Measurements from ENCODE around the gene TRMT11. TPM values are rescaled to one million over a fixed set of nuclear protein-coding genes. Genes with fewer than 3 reads are reported as not detected.

TRMT11 gene
- total RNA-seq, 1 experiment from 2014 or later = 28.3 TPM

DNA sequence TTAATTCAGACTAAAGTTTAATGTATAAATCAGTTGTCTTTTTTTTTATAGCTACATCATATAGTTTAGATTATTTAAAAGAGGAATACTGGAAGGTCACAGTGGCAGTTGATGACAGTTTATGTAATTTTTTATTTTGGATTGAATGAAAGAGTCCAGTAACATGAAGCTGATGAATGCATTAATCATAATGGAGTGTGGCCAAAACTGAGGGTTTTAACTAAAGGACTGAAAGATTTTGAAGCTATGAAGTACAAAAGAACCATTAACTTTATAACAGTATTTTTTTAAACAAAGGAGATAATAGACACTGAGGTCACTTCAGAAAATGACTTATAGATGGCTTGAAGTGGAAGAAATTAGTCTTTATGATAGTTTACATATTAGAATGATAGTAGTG lies 41.3 kb downstream of the TRMT11 start:
- no peak for DNase-seq (ENCODE audit: low read depth in 1 of 2, low spot score in 2 of 2)
- H3K4me3 ChIP-seq = no peak overlapping the region
- no peaks in the 10 kb centered on the region for H3K27me3 ChIP-seq (replicated peaks)
- H3K9me3 ChIP-seq (replicated peaks) = no peaks in the 10 kb centered on the region
- H3K4me1 ChIP-seq (replicated peaks) = no peaks in the 10 kb centered on the region
- no peak overlapping the region for H3K27ac ChIP-seq
- peaks cover 13% of the 10 kb centered on the region for H3K36me3 ChIP-seq

DNA sequence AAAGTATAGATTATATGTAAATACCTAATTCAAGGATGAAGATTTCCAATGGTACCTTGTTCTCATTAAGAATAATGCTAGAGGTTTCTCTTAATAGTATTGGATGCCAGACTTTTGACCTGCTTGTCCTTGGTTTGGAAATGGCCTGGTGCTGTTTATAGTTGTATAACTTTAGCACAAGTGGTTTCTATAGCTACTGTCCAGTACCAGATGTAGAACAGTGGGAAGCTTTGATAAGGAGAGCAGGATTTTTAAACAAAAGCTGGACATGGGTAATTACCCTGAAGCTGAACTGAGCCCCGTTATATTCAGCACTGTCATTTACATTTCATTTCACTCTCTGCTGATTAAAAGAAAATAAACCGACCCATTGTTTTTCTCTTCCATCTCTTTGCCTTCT lies 43.7 kb downstream of the TRMT11 start:
- no peak overlapping the region for H3K27ac ChIP-seq
- no peak for DNase-seq (ENCODE audit: low read depth in 1 of 2, low spot score in 2 of 2)
- no peak overlapping the region for H3K4me3 ChIP-seq

DNA sequence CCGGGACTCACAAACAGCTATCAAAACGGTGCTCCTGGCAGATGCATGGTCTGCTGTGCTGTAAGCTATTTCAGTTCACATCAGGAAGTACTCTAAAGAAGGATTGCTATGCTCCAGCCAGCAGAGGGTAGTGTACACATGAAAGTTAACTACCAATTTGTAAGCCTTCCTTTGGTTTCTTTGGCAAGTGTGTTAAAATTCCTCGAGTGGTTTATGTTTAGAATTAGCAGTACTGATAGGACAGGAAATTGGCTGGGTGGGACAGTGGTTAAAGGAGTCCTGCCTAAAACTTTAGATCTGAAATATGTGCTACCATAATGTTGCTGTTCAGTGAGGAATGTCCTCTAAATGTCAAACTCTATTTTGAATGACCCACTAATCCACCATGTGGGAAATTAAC lies 47.4 kb downstream of the TRMT11 start:
- DNase-seq (ENCODE audit: low read depth in 1 of 2, low spot score in 2 of 2) = peak in 1 of 2 experiments; percentile 54
- no peaks in the 10 kb centered on the region for H3K9me3 ChIP-seq (replicated peaks)
- peaks cover 3% of the 10 kb centered on the region; the same call in 1 of the 2 replicates for H3K36me3 ChIP-seq
- no peak overlapping the region for H3K27ac ChIP-seq
- no peaks in the 10 kb centered on the region for H3K27me3 ChIP-seq (replicated peaks)
- peaks cover 9% of the 10 kb centered on the region for H3K4me1 ChIP-seq (replicated peaks)
- H3K4me3 ChIP-seq = no peak overlapping the region

More for the DNA sequence above, 43.7 kb downstream of the TRMT11 start:
- Histone ChIP-seq H3K27me3 (replicated peaks) (no peaks in the 10 kb centered on the region), H3K4me1 (replicated peaks) (peaks cover 6% of the 10 kb centered on the region), H3K36me3 (peaks cover 6% of the 10 kb centered on the region; the same call in 1 of the 2 replicates), H3K9me3 (replicated peaks) (no peaks in the 10 kb centered on the region)

DNA sequence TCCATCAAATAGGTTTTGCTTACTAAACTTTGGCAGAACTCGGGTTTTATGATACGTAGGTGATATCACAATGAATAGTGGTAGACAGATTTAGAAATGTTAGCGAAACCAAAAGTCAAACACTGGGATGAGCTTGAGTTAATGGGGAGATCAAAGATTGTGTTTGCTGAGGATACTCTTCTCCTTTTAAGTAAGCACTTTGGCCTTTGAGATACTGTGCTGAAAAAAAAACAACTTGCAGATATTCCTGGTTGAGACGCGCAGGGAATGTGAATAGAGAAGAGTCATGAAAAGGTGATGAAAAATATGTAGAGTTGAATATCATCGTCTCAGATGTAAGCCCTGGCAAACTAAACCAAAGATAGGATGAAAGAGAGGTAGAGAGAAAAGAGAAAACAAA lies 48.3 kb downstream of the TRMT11 start:
- no peaks in the 10 kb centered on the region for H3K27me3 ChIP-seq (replicated peaks)
- H3K36me3 ChIP-seq = peaks cover 3% of the 10 kb centered on the region; the same call in 1 of the 2 replicates
- DNase-seq (ENCODE audit: low read depth in 1 of 2, low spot score in 2 of 2) = no peak
- H3K9me3 ChIP-seq (replicated peaks) = no peaks in the 10 kb centered on the region
- no peak overlapping the region for H3K27ac ChIP-seq
- H3K4me1 ChIP-seq (replicated peaks) = peaks cover 17% of the 10 kb centered on the region
- H3K4me3 ChIP-seq = no peak overlapping the region

DNA sequence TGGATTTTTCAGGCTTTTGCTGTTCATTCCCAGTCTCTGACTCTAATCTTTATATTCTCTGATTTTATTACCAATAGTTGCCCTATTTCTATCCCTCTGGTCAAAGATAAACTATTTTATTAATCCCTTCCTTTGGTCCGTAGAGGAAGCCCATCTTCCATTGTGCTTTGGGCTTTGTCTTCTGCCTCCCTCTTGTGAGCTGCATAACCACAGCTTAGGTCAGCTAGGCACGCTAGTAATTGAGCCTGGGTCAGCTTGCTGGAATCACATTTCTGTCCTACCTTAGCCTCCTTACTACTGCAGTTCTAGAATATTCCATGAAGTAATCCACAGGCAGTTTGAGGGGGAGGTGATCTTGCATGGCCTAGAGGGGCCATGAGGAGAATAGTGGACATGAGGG lies 49.4 kb downstream of the TRMT11 start:
- Histone ChIP-seq H3K36me3 (peaks cover 3% of the 10 kb centered on the region; the same call in 1 of the 2 replicates), H3K9me3 (replicated peaks) (no peaks in the 10 kb centered on the region), H3K27me3 (replicated peaks) (no peaks in the 10 kb centered on the region), H3K4me3 (no peak overlapping the region), H3K27ac (no peak overlapping the region), H3K4me1 (replicated peaks) (peaks cover 28% of the 10 kb centered on the region)
- no peak for DNase-seq (ENCODE audit: low read depth in 1 of 2, low spot score in 2 of 2)

DNA sequence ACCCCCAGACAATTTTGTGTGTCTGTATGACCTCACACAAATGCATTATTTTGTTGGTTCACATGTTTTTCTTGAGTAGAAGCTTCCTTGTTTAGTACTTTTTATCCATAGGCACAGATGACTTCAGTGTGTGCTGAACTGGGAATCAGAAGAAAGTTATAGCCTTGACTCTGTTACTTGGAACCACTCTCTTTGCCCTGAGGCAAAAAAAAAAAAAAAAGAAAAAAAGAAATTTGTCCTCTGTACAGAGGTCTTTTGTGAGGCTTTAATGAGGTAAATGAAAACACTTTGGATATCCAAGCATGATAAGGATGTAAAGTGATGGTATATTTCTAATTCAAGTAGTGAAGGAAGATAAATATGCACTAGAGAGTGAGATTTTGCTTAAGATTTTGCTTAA lies 51.9 kb downstream of the TRMT11 start:
- H3K27ac ChIP-seq = no peak overlapping the region
- H3K36me3 ChIP-seq = peaks cover 3% of the 10 kb centered on the region; the same call in 1 of the 2 replicates
- no peak overlapping the region for H3K4me3 ChIP-seq
- no peak for DNase-seq (ENCODE audit: low read depth in 1 of 2, low spot score in 2 of 2)
- peaks cover 47% of the 10 kb centered on the region for H3K4me1 ChIP-seq (replicated peaks)
- no peaks in the 10 kb centered on the region for H3K27me3 ChIP-seq (replicated peaks)
- H3K9me3 ChIP-seq (replicated peaks) = no peaks in the 10 kb centered on the region

DNA sequence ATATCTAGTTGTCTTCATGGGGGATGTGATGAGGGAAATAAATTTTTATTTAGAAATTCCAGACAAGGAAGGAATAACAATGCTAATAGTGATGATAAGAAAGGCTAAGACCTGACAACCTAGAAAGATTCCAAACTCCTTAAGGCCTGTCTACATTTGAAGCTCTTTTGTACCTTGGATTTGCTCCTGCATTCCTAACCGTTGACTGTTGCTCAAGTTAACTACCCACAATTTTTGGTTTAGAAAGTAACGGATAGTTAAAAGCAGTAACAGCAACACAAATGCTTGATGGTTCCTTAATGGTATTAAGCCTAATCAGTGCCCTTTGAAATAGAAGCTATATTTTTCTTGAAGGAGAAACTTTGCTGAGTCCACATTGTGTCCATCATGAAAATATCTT lies 52.9 kb downstream of the TRMT11 start:
- H3K36me3 ChIP-seq = peaks cover 4% of the 10 kb centered on the region; the same call in 1 of the 2 replicates
- peak in 1 of 2 experiments; percentile 51 for DNase-seq (ENCODE audit: low read depth in 1 of 2, low spot score in 2 of 2)
- H3K4me1 ChIP-seq (replicated peaks) = peaks cover 41% of the 10 kb centered on the region
- H3K9me3 ChIP-seq (replicated peaks) = no peaks in the 10 kb centered on the region
- peak overlapping the region; percentile 54 for H3K27ac ChIP-seq
- H3K27me3 ChIP-seq (replicated peaks) = no peaks in the 10 kb centered on the region
- no peak overlapping the region for H3K4me3 ChIP-seq

DNA sequence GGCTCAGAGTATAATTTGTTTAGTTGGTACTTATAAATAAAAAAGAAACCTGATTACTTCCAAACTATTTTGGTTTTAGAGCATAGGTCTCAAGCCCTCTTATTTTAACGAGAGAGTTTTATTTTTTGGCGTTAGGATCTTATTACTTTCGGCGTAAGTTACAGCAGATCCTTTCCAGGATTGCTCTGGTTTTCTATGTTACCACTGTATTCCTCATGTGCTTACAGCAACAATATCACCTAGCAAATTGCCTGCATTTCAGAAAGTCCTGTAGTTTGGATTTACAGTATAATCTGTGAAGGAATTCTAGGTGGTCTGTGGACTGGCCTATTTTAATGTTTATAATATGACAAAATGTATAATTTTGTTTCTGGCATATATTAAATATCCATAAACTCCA lies 54.1 kb downstream of the TRMT11 start:
- Histone ChIP-seq H3K9me3 (replicated peaks) (no peaks in the 10 kb centered on the region), H3K4me1 (replicated peaks) (peaks cover 41% of the 10 kb centered on the region), H3K4me3 (no peak overlapping the region), H3K27ac (peak overlapping the region; percentile 54), H3K36me3 (peaks cover 7% of the 10 kb centered on the region; the same call in 1 of the 2 replicates), H3K27me3 (replicated peaks) (no peaks in the 10 kb centered on the region)
- DNase-seq (ENCODE audit: low read depth in 1 of 2, low spot score in 2 of 2) = no peak

DNA sequence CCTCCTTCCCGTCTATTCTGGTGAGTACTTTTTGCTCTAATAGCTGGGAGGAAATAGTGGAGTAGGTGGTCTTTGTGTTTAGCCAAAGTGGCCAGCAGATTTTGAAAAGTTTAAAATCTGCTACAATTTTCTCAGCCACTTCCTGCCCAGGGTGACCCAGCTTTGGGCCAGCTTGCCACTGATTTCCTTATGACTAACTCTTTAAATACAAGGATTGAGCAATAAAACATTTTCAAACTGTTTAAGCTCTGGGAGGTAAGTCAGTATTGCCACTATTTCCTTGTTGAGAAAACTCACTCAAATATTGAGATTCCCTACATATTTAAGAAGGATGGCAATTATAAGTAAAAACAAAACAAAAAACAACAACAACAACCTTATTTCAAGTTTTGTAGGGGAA lies 54.5 kb downstream of the TRMT11 start:
- Histone ChIP-seq H3K9me3 (replicated peaks) (no peaks in the 10 kb centered on the region), H3K4me1 (replicated peaks) (peaks cover 41% of the 10 kb centered on the region), H3K27me3 (replicated peaks) (no peaks in the 10 kb centered on the region), H3K36me3 (peaks cover 7% of the 10 kb centered on the region; the same call in 1 of the 2 replicates), H3K4me3 (no peak overlapping the region), H3K27ac (peak overlapping the region; percentile 54)
- peak; percentile 61 to 69 for DNase-seq (ENCODE audit: low read depth in 1 of 2, low spot score in 2 of 2)

DNA sequence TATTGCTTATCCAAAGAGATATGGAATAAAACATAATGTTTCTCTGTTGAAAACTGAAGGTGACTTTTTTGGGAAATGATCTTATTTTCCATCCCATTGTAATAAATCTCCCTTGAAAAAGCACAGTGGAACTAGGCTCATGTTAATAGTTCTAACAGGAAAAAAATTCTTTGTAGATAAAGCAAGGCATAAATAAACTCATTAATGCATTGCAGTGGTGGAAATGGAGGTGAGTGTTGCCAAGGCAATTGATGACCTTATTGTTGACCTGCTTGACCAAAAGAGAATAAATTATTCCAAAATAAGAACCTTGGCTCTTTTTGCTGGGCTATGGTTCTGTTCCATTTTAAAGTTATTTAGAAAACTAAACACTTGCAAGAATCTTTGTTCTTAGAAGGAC lies 55.2 kb downstream of the TRMT11 start:
- peak overlapping the region; percentile 54 for H3K27ac ChIP-seq
- no peaks in the 10 kb centered on the region for H3K27me3 ChIP-seq (replicated peaks)
- H3K9me3 ChIP-seq (replicated peaks) = no peaks in the 10 kb centered on the region
- peaks cover 41% of the 10 kb centered on the region for H3K4me1 ChIP-seq (replicated peaks)
- peaks cover 7% of the 10 kb centered on the region; the same call in 1 of the 2 replicates for H3K36me3 ChIP-seq
- H3K4me3 ChIP-seq = no peak overlapping the region
- DNase-seq (ENCODE audit: low read depth in 1 of 2, low spot score in 2 of 2) = peak in 1 of 2 experiments; percentile 9

DNA sequence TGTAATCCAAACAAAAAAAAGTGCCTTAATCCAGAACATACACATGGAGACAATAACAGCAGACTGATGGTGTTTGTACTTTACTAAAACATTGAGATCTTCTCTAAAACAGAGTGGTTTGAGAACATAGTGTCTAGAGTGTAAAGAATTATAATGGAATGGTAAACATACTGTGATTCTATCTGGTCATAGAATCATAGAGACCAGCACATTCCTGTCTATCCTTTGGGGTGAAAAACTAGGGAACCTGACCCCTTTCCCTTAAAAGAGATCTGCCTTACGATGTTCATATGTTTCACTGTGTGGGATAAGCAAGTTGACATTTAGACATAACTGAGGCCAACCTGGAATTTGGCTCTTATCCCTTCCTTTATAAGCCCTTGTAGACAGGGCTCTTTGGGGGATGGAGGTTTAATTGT lies 55.7 kb downstream of the TRMT11 start:
- H3K36me3 ChIP-seq = peaks cover 7% of the 10 kb centered on the region; the same call in 1 of the 2 replicates
- H3K4me3 ChIP-seq = no peak overlapping the region
- no peak overlapping the region; the same call in 1 of the 2 replicates for H3K27ac ChIP-seq
- H3K27me3 ChIP-seq (replicated peaks) = no peaks in the 10 kb centered on the region
- no peaks in the 10 kb centered on the region for H3K9me3 ChIP-seq (replicated peaks)
- peaks cover 41% of the 10 kb centered on the region for H3K4me1 ChIP-seq (replicated peaks)
- peak in 1 of 2 experiments; percentile 74 for DNase-seq (ENCODE audit: low read depth in 1 of 2, low spot score in 2 of 2)

DNA sequence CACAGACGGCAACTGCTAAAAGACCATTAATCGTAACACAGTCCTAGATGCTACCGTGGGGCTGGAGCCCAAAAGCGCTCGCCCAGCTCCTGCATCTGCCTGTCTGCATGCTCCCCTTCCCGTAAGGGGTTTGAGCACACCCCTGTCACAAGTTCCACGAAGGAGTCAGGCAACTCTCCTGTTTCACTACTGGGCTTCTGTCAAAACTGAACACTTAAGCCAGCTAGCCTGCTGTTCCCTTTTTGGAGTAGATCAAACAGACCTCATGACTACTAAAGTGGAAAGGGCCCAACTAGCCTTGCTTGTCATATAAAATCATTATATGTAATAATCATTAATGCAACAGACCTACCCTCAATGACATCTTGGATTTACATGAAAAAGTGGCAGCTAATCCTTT lies 61.3 kb downstream of the TRMT11 start:
- H3K4me3 ChIP-seq = no peak overlapping the region
- peaks cover 7% of the 10 kb centered on the region for H3K36me3 ChIP-seq
- H3K27me3 ChIP-seq (replicated peaks) = no peaks in the 10 kb centered on the region
- no peaks in the 10 kb centered on the region for H3K9me3 ChIP-seq (replicated peaks)
- DNase-seq (ENCODE audit: low read depth in 1 of 2, low spot score in 2 of 2) = no peak
- H3K27ac ChIP-seq = no peak overlapping the region
- H3K4me1 ChIP-seq (replicated peaks) = peaks cover 6% of the 10 kb centered on the region

DNA sequence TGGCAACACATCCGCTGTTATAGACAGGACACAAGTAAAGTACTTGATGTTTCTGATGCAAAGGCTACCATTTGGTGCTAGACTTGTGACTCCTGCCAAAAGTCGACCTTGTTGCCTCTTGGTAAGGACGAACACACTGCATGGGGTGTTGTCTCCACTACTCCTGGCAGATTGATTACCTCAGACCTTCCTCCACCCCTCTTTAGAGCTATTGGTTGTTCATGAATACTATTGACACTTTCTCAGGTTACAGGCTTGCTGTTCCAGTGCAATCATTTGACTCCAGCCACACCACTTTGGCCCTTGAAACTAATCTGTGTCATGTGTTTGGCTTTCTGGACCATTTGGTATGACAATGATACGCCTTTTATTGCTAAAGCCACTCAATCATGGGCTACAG lies 62.3 kb downstream of the TRMT11 start:
- no peaks in the 10 kb centered on the region for H3K27me3 ChIP-seq (replicated peaks)
- H3K4me3 ChIP-seq = no peak overlapping the region
- H3K27ac ChIP-seq = no peak overlapping the region
- H3K36me3 ChIP-seq = peaks cover 7% of the 10 kb centered on the region
- H3K9me3 ChIP-seq (replicated peaks) = no peaks in the 10 kb centered on the region
- H3K4me1 ChIP-seq (replicated peaks) = peaks cover 5% of the 10 kb centered on the region; the same call in 1 of the 2 replicates
- DNase-seq (ENCODE audit: low read depth in 1 of 2, low spot score in 2 of 2) = no peak

DNA sequence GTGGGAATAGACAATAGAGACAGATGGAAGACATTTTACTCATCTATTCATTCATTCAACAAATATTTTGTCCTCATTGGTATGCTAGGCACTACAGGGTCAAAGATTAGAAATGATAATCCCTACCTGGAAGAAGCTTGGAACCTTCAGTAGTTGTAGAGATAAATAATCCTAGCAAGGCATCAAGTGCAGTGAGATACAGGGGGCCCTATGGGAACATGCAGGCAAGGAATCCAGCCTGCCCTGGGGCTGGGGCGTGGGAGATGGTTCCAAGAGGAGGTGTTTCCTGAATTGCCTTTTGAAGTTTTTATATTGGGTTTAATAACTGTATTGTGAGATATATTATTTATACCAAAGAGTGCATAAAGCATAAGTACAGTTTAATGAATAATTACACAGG lies 64.5 kb downstream of the TRMT11 start:
- peaks cover 3% of the 10 kb centered on the region for H3K36me3 ChIP-seq
- H3K27ac ChIP-seq = no peak overlapping the region
- H3K27me3 ChIP-seq (replicated peaks) = no peaks in the 10 kb centered on the region
- peaks cover 5% of the 10 kb centered on the region; the same call in 1 of the 2 replicates for H3K4me1 ChIP-seq (replicated peaks)
- H3K9me3 ChIP-seq (replicated peaks) = no peaks in the 10 kb centered on the region
- H3K4me3 ChIP-seq = no peak overlapping the region
- DNase-seq (ENCODE audit: low read depth in 1 of 2, low spot score in 2 of 2) = no peak

DNA sequence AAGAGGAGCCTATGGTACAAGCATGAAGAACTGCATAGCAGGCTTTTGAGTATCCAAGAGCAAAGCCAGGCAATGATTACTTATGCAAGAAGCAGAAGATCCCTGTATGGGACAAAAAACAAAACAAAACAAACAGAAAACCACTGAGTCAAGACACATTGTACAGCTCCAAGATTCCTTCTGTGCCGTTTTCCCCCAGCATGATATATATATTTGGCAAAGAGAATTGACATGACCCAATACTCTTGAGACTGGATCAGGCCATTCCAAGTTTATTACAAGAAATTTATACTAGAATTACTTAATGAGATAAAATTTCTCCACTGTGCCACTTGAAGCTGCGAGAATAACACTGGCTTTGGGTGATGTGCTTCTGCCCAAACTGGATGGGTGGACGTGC lies 65.5 kb downstream of the TRMT11 start:
- Histone ChIP-seq H3K27me3 (replicated peaks) (no peaks in the 10 kb centered on the region), H3K4me1 (replicated peaks) (peaks cover 5% of the 10 kb centered on the region; the same call in 1 of the 2 replicates), H3K4me3 (no peak overlapping the region), H3K9me3 (replicated peaks) (no peaks in the 10 kb centered on the region), H3K27ac (no peak overlapping the region), H3K36me3 (peaks cover 3% of the 10 kb centered on the region)
- no peak for DNase-seq (ENCODE audit: low read depth in 1 of 2, low spot score in 2 of 2)

Measured in SJSA1 (cell line).